HG03095 (cell line): Measurements from ENCODE around the gene B4GALNT1.
"Not testable (repeated sequence)": the region's sequence is repeated elsewhere in the genome, so short reads cannot be mapped to it uniquely, and the experiment has no call there.

Experiments
- ATAC-seq: cut with Tn5 transposase; IDR thresholded peaks from one replicate; pipeline ENCODE4 v1.9.1; 2021; ENCODE audit warnings: moderate library complexity; ENCODE audit not compliant: unreplicated experiment

B4GALNT1 gene

DNA sequence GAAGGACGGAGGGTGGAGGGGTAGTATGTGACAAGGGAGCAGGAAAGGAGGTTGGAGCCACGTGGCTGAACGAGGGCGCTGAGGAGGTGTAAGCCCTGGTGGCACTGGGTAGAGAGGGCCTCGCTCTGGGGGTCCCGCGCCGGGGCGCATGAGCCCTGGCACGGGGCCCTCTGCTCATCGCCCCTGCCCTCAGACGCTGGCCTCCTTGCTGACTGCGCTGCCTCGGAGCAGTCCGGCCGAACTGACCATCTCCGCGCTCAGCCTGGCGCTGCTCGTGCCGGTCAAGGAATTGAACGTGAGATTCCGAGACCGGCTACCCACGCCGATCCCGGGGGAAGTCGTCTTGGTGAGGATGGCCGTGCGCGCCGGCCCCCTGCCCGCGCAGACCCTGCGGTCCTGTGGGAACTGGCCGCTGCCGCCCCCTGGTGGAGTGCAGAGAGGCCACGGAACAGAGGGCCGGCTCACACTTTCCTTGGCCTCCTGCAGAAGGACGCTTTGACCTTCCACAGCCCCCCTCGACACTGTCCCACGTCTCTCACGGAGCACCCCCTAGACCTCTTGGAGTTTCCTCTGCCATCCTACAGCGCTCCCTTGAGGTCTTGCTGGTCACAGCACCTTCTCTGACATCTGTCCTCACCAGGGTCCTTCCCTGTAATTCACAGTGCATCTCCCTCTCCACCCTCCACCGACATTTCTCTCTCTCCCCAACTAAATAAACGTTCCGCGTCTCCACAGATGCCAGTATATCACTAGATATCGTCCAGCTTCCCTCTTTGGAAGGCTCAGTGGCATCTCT is 11.3 kb downstream of the B4GALNT1 start:
- no peak for ATAC-seq

GRCh38 chr12:57620936-57621496 is 12.0 kb downstream of the B4GALNT1 start:
- no peak for ATAC-seq

- no peak for ATAC-seq
These were observed 12.6 kb downstream of the B4GALNT1 start for GRCh38 chr12:57620245-57620935.

DNA sequence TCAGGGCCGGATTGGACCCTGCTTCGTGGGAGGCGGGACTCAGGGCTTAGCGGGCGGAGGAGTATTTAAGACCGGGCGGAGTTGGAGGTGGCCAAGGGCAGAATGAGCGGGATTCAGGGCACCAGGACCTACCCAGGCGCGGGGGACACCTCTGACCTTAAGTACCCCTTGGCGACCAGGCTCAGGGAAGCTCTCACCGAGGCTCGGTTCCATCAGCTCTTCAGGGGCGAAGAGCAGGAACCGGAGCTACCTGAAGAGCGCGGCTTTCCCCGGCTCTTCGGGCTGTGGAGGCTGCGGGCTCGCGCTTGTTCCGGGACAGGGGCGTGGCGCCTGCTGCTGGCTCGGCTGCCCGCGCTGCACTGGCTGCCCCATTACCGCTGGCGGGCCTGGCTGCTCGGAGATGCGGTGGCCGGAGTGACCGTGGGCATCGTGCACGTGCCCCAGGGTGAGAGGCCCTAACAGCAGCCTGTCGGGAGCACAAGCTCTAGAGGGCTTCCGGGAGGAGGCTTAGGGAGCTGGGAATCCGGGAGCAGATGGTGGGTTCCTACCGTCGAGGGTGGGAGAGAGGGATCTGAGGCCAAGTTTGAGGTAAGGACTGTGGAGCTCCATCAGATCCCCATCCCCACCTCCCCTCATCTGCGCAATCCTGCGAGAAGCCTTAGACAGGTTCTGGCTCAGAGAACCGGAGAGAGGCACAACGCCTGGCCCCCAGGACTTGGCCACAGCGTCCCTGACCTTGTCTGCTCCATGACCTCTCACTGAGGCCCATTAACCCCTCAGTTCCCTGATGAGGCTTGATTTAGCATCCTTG is 13.4 kb downstream of the B4GALNT1 start:
- ATAC-seq = no peak

DNA sequence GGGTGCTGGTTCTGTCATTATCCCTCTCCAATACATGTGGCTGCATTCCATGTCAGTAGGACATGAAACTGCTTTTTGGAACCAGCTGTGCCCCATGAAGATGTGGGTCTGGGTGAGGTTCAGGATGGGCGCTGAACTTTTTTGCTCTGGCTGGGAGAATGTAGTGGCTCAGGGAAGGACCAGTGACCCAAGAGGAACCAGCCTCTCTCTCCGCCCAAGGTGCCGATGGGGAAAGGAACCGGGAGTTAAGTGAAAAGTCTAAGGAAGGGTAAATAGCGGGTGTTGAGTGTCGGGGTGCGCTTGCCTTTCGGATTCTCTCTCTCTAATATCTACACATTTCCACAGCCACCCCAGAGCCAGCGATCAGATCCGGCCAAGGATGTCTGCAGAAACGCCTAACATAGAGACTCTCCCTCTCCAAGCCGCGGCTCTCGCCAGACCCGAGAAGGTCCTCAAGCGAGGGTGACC is 14.0 kb downstream of the B4GALNT1 start:
- ATAC-seq = no peak

DNA sequence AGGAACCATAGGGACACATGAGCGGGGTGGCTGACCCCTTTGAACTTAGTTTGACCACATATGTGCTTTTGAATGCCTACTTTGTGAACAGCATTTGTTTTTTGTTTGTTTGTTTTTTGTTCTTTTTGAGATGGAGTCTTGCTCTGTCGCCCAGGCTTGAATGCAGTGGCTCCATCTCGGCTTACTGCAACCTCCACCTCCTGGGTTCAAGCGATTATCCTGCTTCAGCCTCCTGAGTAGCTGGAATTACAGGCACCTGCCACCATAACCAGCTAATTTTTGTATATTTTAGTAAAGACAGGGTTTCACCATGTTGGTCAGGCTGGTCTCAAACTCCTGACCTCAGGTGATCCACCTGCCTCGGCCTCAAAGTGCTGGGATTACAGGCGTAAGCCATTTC is 14.6 kb downstream of the B4GALNT1 start:
- not testable (repeated sequence) for ATAC-seq

DNA sequence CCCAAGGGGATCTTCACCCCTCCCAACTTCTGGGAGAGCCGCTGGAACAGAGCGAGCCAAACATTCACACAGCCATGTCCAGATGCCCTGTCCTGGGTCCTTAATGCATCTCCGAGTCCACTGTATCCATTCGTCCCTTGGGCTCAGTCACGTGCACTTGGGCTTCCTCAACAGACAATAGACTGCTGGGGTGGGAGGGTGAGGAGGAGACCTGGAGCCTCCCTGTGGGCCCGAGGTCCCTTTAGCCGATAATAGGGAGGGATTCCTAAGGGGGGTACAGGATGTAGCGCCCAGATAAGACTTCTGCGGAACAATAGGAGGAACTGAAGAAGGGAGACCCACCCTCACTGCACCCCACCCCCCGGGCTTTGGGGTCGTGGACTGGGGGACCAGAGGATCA is 15.1 kb downstream of the B4GALNT1 start:
- ATAC-seq = no peak

- ATAC-seq = no peak
These were observed 16.5 kb downstream of the B4GALNT1 start for GRCh38 chr12:57616383-57617101.

DNA sequence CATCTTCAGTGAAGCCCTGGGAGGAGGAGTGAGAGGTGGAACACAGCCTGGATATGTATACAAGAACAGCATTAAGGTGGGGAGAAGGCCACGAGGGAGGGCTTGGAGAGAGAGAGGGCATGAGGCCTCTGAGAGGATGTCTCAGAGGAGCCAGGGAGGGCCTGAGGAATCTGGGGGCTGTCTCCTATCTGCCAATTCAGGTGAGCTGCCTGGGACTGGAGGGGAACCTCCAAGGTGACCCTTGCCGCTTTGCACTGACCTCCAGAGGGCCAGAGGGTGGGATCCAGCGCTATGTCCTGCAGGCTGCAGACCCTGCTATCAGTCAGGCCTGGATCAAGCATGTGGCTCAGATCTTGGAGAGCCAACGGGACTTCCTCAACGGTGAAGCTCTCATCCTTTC is 17.4 kb downstream of the B4GALNT1 start:
- no peak for ATAC-seq

DNA sequence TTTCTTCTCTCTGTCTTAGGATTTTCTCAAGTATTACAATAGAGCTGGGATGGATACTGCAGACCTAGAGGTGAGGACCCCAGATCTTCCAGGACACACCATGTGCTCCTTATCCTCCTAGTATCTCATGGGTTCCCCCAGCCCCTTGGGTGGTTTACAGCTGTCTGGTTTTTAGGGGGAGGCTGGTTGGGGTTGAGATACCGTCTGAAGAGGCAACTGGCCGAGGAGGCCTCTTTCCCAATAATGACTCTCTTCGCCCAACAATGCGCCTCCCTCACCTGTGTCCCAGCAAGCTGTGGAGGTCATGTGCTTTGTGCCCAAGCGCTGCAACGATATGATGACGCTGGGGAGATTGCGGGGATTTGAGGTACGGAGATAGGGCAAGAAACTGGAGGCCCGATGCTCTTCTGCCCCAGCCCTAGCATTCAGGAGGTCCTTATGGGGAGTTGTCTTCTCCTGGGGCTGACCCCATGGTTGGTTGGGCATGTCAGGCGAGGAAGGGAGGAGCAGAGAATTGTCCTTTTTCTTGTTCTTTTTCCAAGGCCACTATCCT is 18.0 kb downstream of the B4GALNT1 start:
- no peak for ATAC-seq

DNA sequence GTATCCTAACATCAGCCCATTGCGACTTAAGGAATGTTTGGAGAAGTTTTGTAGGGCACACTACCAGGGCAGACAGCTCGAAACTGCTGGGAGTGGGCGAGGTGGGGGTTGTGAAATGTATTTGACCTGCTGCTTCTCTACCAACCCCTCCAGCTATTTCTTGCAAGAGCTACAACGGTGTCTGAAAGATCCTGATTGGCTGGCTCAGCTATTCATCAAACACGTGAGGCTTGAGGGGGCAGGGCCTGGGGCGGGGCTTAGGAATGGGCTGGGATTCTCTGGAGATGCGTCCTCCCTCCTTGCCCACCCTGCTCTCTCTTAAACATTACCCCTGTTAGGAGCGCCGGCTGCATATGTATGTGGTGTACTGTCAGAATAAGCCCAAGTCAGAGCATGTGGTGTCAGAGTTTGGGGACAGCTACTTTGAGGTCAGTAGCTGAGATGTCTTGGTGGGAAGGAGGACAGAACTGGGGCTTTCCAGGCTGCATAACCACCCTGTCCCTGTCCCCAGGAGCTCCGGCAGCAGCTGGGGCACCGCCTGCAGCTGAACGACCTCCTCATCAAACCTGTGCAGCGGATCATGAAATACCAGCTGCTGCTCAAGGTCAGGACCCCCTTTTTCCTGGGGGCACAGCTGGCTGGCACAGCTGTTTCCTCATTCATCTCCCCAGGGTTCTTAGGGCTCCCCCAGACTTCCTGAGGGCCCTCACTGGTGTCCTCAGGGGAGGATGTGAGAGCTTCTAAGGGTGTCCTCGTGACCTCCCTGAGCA is 18.6 kb downstream of the B4GALNT1 start:
- ATAC-seq = peak; percentile 48

- ATAC-seq = no peak
These were observed 19.4 kb downstream of the B4GALNT1 start for GRCh38 chr12:57613427-57614109.

DNA sequence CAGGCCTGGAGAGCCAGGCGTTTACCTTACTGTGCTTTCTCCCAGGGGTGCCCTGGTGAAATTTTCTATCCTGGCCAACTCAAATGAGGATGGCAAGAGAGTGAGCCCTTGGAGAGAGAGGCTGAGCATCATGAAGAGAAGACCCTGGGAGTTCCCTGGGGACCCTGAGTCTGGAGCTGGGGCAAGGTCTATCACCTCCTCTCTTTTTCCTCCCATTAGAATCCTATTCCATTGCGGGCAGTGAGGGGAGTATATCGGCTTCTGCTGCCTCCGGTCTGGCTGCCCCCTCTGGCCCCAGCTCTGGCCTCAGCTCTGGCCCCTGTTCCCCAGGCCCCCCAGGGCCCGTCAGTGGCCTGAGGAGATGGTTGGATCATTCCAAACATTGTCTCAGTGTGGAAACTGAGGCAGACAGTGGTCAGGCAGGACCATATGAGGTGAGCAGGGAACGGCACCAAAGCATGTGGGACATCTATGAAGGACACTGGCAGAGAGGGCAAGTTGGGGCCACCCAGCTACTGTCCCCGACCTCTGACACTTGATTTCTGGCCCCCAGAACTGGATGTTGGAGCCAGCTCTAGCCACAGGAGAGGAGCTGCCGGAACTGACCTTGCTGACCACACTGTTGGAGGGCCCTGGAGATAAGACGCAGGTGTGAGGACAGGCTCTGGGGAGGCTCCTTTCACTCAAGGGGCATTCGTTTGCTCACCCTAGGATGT is 20.1 kb downstream of the B4GALNT1 start:
- ATAC-seq = no peak

DNA sequence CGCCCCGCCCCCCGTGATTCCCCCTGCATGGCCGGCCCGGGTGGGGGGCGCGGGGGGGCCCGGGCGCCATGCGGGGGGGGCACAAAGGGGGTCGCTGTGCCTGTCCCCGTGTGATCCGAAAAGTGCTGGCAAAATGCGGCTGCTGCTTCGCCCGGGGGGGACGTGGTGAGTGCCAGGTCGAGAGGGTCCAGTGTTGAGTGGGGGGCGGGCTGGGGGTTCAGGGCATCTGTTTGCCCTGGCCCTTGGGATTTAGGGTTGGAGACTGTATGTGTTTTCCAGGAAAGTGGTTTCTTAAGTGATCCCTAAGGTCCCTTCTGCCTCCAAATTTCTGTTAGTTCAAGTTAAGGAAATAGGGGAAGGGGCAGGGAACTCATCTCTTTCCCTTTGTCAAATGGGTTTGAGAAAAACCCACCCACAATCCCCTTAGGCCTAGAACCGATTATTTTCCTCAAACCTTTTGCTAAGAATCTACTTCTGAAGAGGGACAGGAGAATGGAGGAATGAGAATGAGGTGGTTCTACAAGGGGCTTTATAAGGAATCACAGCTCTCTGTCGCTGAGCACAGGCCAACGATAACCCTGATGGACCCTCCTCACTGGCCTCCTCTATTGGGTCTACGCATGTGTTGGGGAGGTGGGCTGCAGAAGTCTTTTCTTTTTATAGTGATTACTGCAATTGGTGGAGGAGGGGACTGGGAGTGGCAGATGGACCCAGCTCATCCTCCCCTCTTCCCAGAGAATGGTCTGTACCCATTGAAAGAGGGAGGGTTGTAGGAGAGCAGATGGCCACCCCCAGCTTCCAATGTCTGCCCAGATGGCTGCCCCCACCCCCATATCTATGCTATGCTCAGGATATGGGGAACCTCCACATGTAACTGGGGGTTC is 20.9 kb downstream of the B4GALNT1 start:
- ATAC-seq = no peak

- peak; percentile 47 for ATAC-seq
These were observed 21.7 kb downstream of the B4GALNT1 start, which contains the start of gene ARHGEF25 for GRCh38 chr12:57611108-57611826. TSS of gene ARHGEF25 (plus strand) at chr12:57611435. CDS start at chr12:57611895, 460 bp downstream.

DNA sequence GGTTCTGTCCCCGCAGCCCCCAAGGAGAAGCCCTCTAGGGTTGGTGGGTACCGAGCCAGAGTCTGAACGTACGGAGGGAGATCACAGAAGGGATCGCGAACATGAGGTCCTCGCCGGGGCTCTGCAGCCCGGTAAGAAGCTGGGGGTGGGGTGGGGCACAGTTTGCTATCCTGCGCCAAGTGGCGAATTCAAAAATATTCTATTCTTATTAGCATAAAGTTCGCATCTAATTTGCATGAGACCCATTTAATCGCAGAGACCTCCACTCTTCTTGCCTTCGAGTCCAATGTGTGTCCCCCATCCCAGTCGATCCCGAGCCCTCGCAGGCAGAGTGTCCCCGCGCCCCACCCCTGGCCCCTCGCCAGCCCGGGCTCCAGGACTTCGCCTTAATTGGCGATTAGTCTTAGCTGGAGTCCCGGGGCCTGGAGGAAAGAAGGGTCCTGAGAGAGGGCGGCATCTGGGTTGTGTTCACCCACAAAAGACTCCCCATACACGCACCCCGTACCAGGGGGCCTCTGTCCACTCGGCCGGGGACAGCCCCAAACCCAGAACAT is 22.4 kb downstream of the B4GALNT1 start:
- ATAC-seq = no peak
